KMS-11 (cell line): ENCODE data around the gene MGAT4A.
"Not testable (repeated sequence)": the region's sequence is repeated elsewhere in the genome, so short reads cannot be mapped to it uniquely, and the experiment has no call there.

ENCODE experiments used
- H2AFZ ChIP-seq: fragments of 200-600 bp; sonication (generic); 2 replicates; pipeline ENCODE4 v1.6.1; 2016; ENCODE audit warnings: antibody characterized with exemption, mixed run types, low read depth
- H3K27ac ChIP-seq: fragments of 200-600 bp; sonication (generic); 2 replicates; pipeline ENCODE4 v1.6.1; 2016; ENCODE audit warnings: mild to moderate bottlenecking, mixed run types
- H3K27me3 ChIP-seq: fragments of 200-600 bp; sonication (generic); 2 replicates; pipeline ENCODE4 v1.6.1; 2017; ENCODE audit warnings: mild to moderate bottlenecking, low read depth, mixed run types, moderate library complexity; ENCODE audit not compliant: insufficient read depth
- H3K36me3 ChIP-seq: fragments of 200-600 bp; sonication (generic); 2 replicates; pipeline ENCODE4 v1.6.1; 2017; ENCODE audit warnings: mild to moderate bottlenecking, mixed run types; ENCODE audit not compliant: insufficient read depth
- H3K4me1 ChIP-seq: fragments of 200-600 bp; sonication (generic); 2 replicates; pipeline ENCODE4 v1.6.1; 2016; ENCODE audit warnings: mild to moderate bottlenecking, low read depth, mixed run types; ENCODE audit not compliant: poor library complexity, severe bottlenecking
- H3K4me2 ChIP-seq: fragments of 200-600 bp; sonication (generic); 2 replicates; pipeline ENCODE4 v1.7.0; 2016; ENCODE audit warnings: mild to moderate bottlenecking, mixed run types
- H3K4me3 ChIP-seq: fragments of 200-600 bp; sonication (generic); IDR thresholded peaks from 2 replicates; pipeline ENCODE4 v1.6.1; 2017; ENCODE audit warnings: low read depth, low read length, mixed read lengths; ENCODE audit not compliant: insufficient read depth
- H3K79me2 ChIP-seq: fragments of 200-600 bp; sonication (generic); 2 replicates; pipeline ENCODE4 v1.6.1; 2016; ENCODE audit warnings: low read depth, mixed run types; ENCODE audit not compliant: insufficient read depth
- H3K9ac ChIP-seq: fragments of 200-600 bp; sonication (generic); 2 replicates; pipeline ENCODE4 v1.6.1; 2016; ENCODE audit warnings: mild to moderate bottlenecking, mixed run types
- H4K20me1 ChIP-seq: fragments of 200-600 bp; sonication (generic); 2 replicates; pipeline ENCODE4 v1.6.1; 2016; ENCODE audit warnings: mild to moderate bottlenecking, mixed run types; ENCODE audit not compliant: insufficient read depth
- CTCF ChIP-seq: fragments of 200-600 bp; sonication (generic); conservative IDR thresholded peaks from 2 replicates; pipeline ENCODE4 v1.6.1; 2017; ENCODE audit warnings: low read depth, mild to moderate bottlenecking, antibody characterized with exemption, low read length, moderate library complexity, mixed read lengths

The MGAT4A gene

GRCh38 chr2:98669675-98670074 is 61.3 kb downstream of the MGAT4A start:
- Histone ChIP-seq H3K27me3 (no peaks in the 10 kb centered on the region), H3K4me2 (no peak overlapping the region), H3K79me2 (no peaks in the 10 kb centered on the region), H3K36me3 (no peaks in the 10 kb centered on the region), H3K9ac (no peak overlapping the region), H2AFZ (no peak overlapping the region), H3K4me3 (no peak overlapping the region), H4K20me1 (no peaks in the 10 kb centered on the region), H3K27ac (no peak overlapping the region), H3K4me1 (no peaks in the 10 kb centered on the region)
- TF ChIP-seq CTCF: no peak

- no peaks in the 10 kb centered on the region for H3K27me3 ChIP-seq
- H3K79me2 ChIP-seq: no peaks in the 10 kb centered on the region
- H3K4me2 ChIP-seq: no peak overlapping the region
- H3K27ac ChIP-seq: no peak overlapping the region
- no peak for TF ChIP-seq CTCF
- no peak overlapping the region for H2AFZ ChIP-seq
- no peaks in the 10 kb centered on the region for H3K4me1 ChIP-seq
- H3K9ac ChIP-seq: no peak overlapping the region
- H3K36me3 ChIP-seq: no peaks in the 10 kb centered on the region
- H3K4me3 ChIP-seq: no peak overlapping the region
- H4K20me1 ChIP-seq: no peaks in the 10 kb centered on the region
These were observed 65.3 kb downstream of the MGAT4A start for GRCh38 chr2:98665677-98666076.

- Histone ChIP-seq H3K4me3 (no peak overlapping the region), H4K20me1 (no peaks in the 10 kb centered on the region), H3K36me3 (no peaks in the 10 kb centered on the region), H3K4me1 (no peaks in the 10 kb centered on the region), H3K79me2 (no peaks in the 10 kb centered on the region), H3K27me3 (no peaks in the 10 kb centered on the region), H3K4me2 (no peak overlapping the region), H3K27ac (no peak overlapping the region), H2AFZ (no peak overlapping the region), H3K9ac (no peak overlapping the region)
- TF ChIP-seq CTCF: no peak
These were observed 66.6 kb downstream of the MGAT4A start for GRCh38 chr2:98664323-98664722.

GRCh38 chr2:98663511-98664090 is 67.3 kb downstream of the MGAT4A start:
- no peak overlapping the region for H3K9ac ChIP-seq
- no peak overlapping the region for H3K4me3 ChIP-seq
- no peaks in the 10 kb centered on the region for H3K27me3 ChIP-seq
- no peak overlapping the region for H2AFZ ChIP-seq
- no peaks in the 10 kb centered on the region for H3K4me1 ChIP-seq
- TF ChIP-seq CTCF: no peak
- no peak overlapping the region for H3K27ac ChIP-seq
- H3K36me3 ChIP-seq: no peaks in the 10 kb centered on the region
- H3K79me2 ChIP-seq: no peaks in the 10 kb centered on the region
- H4K20me1 ChIP-seq: no peaks in the 10 kb centered on the region
- H3K4me2 ChIP-seq: no peak overlapping the region

- not testable (repeated sequence) for H3K36me3 ChIP-seq, H3K9ac ChIP-seq, H3K27me3 ChIP-seq, H3K27ac ChIP-seq, H2AFZ ChIP-seq, H3K4me1 ChIP-seq, H4K20me1 ChIP-seq, H3K4me2 ChIP-seq, H3K4me3 ChIP-seq, H3K79me2 ChIP-seq
These were observed 71.5 kb downstream of the MGAT4A start for GRCh38 chr2:98659491-98659840.
